ENCODE results near the gene CLIC6.
"Not testable (repeated sequence)": the region's sequence is repeated elsewhere in the genome, so short reads cannot be mapped to it uniquely, and the experiment has no call there.

The CLIC6 gene

GRCh38 chr21:34693192-34693810 is 24.5 kb downstream of the CLIC6 start:
- peak in 1 of 2 experiments; percentile 57 for DNase-seq

DNA sequence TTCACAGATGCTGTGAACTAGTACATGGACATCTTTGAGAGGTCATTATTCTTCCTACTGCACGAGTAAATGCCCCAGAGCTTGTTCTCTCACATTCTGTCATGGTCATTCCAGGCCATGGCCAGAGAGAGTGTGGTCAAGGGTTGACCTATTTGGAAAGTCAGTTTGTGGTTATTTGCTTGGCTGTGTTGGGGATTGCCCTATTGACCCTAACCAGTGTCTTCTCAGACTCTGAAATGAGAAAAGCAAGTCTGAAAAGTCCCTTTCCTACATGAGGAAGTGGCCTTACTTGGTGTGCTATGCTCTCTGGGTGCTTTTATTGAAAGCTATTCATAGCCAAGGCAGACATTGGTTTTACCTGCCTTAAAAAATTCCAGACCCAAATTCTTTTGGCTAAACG is 26.6 kb downstream of the CLIC6 start:
- no peak for DNase-seq

- no peak for DNase-seq
These were observed 27.3 kb downstream of the CLIC6 start for GRCh38 chr21:34696121-34696520.

- DNase-seq: no peak
These were observed 29.0 kb downstream of the CLIC6 start for GRCh38 chr21:34697826-34698225.

- no peak for DNase-seq
These were observed 29.6 kb downstream of the CLIC6 start for GRCh38 chr21:34698270-34699015.

GRCh38 chr21:34700605-34701004 is 31.8 kb downstream of the CLIC6 start:
- DNase-seq: no peak

DNA sequence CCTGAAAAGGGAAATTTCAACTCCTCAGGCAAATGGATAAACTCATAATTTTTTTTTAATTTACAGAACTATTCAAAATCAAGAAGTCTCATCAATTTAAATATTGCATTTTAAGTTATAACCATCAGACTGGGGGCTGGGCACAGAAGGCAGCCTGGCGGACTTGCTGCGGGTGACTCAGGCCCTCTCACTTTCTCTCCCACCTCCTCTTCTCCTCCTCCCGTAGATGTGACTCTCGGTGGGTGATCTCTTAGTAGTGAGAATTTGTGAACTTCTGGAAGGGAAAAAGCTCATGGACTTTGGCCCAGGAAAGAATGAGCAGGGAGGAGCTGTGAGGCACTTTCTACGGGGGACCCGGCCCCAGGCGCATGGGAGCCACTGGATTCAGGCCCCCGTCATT is 32.9 kb downstream of the CLIC6 start:
- DNase-seq: no peak

GRCh38 chr21:34702341-34703170 is 33.8 kb downstream of the CLIC6 start:
- DNase-seq: no peak

GRCh38 chr21:34703571-34703970 is 34.8 kb downstream of the CLIC6 start:
- DNase-seq: no peak

- DNase-seq: no peak
These were observed 35.3 kb downstream of the CLIC6 start for GRCh38 chr21:34704119-34704518.

- DNase-seq: no peak
These were observed 36.2 kb downstream of the CLIC6 start for GRCh38 chr21:34705011-34705410.

DNA sequence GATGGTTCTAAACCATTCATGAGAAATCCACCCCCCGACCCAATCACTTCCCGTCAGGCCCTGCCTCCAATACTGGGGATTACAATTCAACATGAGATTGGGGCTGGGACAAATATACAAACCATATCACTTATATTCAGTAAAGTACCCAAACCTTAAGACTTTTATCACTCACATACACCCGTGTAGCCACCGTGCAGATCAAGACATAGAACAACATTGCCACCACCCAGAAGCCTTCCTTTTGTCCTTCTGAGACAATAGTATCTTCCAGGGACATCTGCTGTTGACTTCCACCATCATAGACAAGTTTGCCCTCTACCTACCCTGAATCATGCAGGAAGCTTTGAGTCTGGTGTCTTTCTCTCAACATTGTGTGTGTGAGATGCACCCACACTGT is 37.5 kb downstream of the CLIC6 start:
- DNase-seq: no peak

GRCh38 chr21:34707876-34708325 is 39.1 kb downstream of the CLIC6 start:
- no peak for DNase-seq

DNA sequence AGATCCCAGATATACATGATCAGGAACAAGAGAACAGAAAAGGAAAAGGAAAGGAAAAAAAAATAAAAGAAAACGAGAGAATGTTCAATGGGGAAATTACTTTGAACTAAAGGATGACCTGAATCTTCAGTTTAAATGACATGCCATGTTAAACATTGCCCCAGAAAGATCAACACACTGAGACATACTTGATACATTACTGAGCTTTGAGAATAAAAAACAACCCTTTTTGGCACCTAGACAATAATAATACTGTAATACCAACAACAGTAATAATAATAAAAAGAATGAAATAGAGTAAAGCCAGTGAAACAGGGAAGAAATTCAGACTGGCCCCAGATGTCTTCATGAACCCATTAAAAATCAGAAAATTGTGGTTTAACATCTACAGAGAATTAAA is 44.8 kb downstream of the CLIC6 start:
- no peak for DNase-seq

DNA sequence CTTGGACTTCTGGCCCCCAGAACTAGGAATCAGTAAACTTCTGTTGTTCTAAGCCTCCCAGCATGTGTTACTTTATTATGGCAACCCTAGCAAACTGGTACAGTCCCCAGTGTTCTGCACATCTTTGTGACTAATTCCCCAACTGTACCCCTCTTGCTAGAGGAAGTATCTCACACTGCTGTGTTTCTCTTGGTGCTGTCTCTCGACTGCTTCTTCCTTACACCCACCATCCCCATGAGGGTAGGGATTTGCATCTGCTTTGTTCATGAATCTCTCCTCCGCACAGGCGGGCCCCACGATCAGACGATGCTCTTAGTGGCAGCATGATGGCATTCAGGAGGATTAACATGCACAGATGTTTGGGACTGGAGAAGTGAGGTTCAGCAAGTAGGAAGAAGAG is 46.7 kb downstream of the CLIC6 start:
- DNase-seq: no peak

GRCh38 chr21:34715985-34716596 is 47.3 kb downstream of the CLIC6 start:
- DNase-seq: no peak

DNA sequence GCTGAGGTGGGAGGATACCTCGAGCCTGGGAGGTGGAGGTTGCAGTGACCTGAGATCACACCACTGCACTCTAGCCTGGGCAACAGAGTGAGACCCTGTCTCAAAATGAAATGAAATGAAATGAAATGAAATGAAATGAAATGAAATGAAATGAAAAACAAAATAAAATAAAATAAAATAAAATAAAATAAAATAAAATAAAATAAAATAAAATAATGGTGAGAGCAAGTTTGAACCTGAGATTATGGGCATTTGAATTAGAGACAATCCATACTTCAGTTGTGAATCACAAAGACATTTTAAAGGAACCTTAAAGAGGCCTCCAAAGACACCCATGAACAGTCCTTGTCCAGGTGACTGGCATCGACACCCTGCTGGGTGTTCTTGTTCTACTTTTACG is 49.7 kb downstream of the CLIC6 start:
- not testable (repeated sequence) for DNase-seq

- no peak for DNase-seq
These were observed 54.0 kb downstream of the CLIC6 start for GRCh38 chr21:34722684-34723300.

GRCh38 chr21:34724131-34724856 is 55.5 kb downstream of the CLIC6 start:
- no peak for DNase-seq

- no peak for DNase-seq
These were observed 56.0 kb downstream of the CLIC6 start for GRCh38 chr21:34724857-34725195.

GRCh38 chr21:34726627-34727337 is 58.0 kb downstream of the CLIC6 start:
- DNase-seq: no peak

- no peak for DNase-seq
These were observed 59.7 kb downstream of the CLIC6 start for GRCh38 chr21:34728479-34728878.
